ENCODE data around the gene GATM.
A peak's percentile ranks its signal among the peaks of the same experiment; 100 is the strongest.

GATM gene

GRCh38 chr15:45402162-45402954 lies 24.0 kb upstream of the GATM start:
- Histone ChIP-seq H3K4me3 (ENCODE audit: insufficient read depth, low read depth, low read length) (peak overlapping the region; percentile 71), H3K27me3 (ENCODE audit: control insufficient read depth, insufficient read depth, low read length, poor library complexity, severe bottlenecking) (peaks cover 2% of the 10 kb centered on the region), H3K36me3 (ENCODE audit: control insufficient read depth, insufficient read depth, low read length) (peaks cover 6% of the 10 kb centered on the region), H3K27ac (ENCODE audit: insufficient read depth, low read depth, low read length, poor library complexity, severe bottlenecking) (peak overlapping the region; percentile 64), H3K9me3 (ENCODE audit: control insufficient read depth, low read length) (no peaks in the 10 kb centered on the region), H3K4me1 (ENCODE audit: control insufficient read depth, insufficient read depth, low read length) (peaks cover 11% of the 10 kb centered on the region)
- 0% methylated on average over 84 of the region's 84 CpGs for WGBS, 2 experiments

- no peak overlapping the region for H3K27ac ChIP-seq (ENCODE audit: insufficient read depth, low read depth, low read length, poor library complexity, severe bottlenecking)
- 5 to 8% methylated on average over 12 of the region's 12 CpGs for WGBS, 2 experiments
- H3K27me3 ChIP-seq (ENCODE audit: control insufficient read depth, insufficient read depth, low read length, poor library complexity, severe bottlenecking) = peaks cover 7% of the 10 kb centered on the region
- H3K4me1 ChIP-seq (ENCODE audit: control insufficient read depth, insufficient read depth, low read length) = peaks cover 11% of the 10 kb centered on the region
- peaks cover under 1% of the 10 kb centered on the region for H3K36me3 ChIP-seq (ENCODE audit: control insufficient read depth, insufficient read depth, low read length)
- H3K9me3 ChIP-seq (ENCODE audit: control insufficient read depth, low read length) = no peaks in the 10 kb centered on the region
- peak overlapping the region; percentile 71 for H3K4me3 ChIP-seq (ENCODE audit: insufficient read depth, low read depth, low read length)
Measured at GRCh38 chr15:45401665-45402161, 23.4 kb upstream of the GATM start.

GRCh38 chr15:45399381-45400212 lies 21.3 kb upstream of the GATM start:
- WGBS, 2 experiments = 46 to 54% methylated on average over 6 of the region's 6 CpGs
- H3K4me3 ChIP-seq (ENCODE audit: insufficient read depth, low read depth, low read length) = no peak overlapping the region
- no peaks in the 10 kb centered on the region for H3K9me3 ChIP-seq (ENCODE audit: control insufficient read depth, low read length)
- H3K4me1 ChIP-seq (ENCODE audit: control insufficient read depth, insufficient read depth, low read length) = peaks cover 11% of the 10 kb centered on the region
- peaks cover 16% of the 10 kb centered on the region for H3K27me3 ChIP-seq (ENCODE audit: control insufficient read depth, insufficient read depth, low read length, poor library complexity, severe bottlenecking)
- no peak overlapping the region for H3K27ac ChIP-seq (ENCODE audit: insufficient read depth, low read depth, low read length, poor library complexity, severe bottlenecking)
- H3K36me3 ChIP-seq (ENCODE audit: control insufficient read depth, insufficient read depth, low read length) = no peaks in the 10 kb centered on the region

- H3K4me3 ChIP-seq (ENCODE audit: insufficient read depth, low read depth, low read length) = no peak overlapping the region
- H3K4me1 ChIP-seq (ENCODE audit: control insufficient read depth, insufficient read depth, low read length) = no peaks in the 10 kb centered on the region
- no peak overlapping the region for H3K27ac ChIP-seq (ENCODE audit: insufficient read depth, low read depth, low read length, poor library complexity, severe bottlenecking)
- no peaks in the 10 kb centered on the region for H3K9me3 ChIP-seq (ENCODE audit: control insufficient read depth, low read length)
- peaks cover 18% of the 10 kb centered on the region for H3K27me3 ChIP-seq (ENCODE audit: control insufficient read depth, insufficient read depth, low read length, poor library complexity, severe bottlenecking)
- H3K36me3 ChIP-seq (ENCODE audit: control insufficient read depth, insufficient read depth, low read length) = no peaks in the 10 kb centered on the region
- 90 to 95% methylated on average over 6 of the region's 6 CpGs for WGBS, 2 experiments
Measured at GRCh38 chr15:45397116-45397665, 18.8 kb upstream of the GATM start.

GRCh38 chr15:45395943-45396342 lies 17.6 kb upstream of the GATM start:
- Histone ChIP-seq H3K4me1 (ENCODE audit: control insufficient read depth, insufficient read depth, low read length) (no peaks in the 10 kb centered on the region), H3K27ac (ENCODE audit: insufficient read depth, low read depth, low read length, poor library complexity, severe bottlenecking) (no peak overlapping the region), H3K36me3 (ENCODE audit: control insufficient read depth, insufficient read depth, low read length) (no peaks in the 10 kb centered on the region), H3K27me3 (ENCODE audit: control insufficient read depth, insufficient read depth, low read length, poor library complexity, severe bottlenecking) (peaks cover 22% of the 10 kb centered on the region), H3K4me3 (ENCODE audit: insufficient read depth, low read depth, low read length) (no peak overlapping the region), H3K9me3 (ENCODE audit: control insufficient read depth, low read length) (no peaks in the 10 kb centered on the region)
- WGBS, 2 experiments = 92 to 96% methylated on average over 4 of the region's 4 CpGs

- WGBS, 2 experiments = 52 to 59% methylated on average over 2 of the region's 2 CpGs
- no peaks in the 10 kb centered on the region for H3K9me3 ChIP-seq (ENCODE audit: control insufficient read depth, low read length)
Measured at GRCh38 chr15:45394681-45395080, 16.3 kb upstream of the GATM start.

GRCh38 chr15:45393851-45394250 lies 15.5 kb upstream of the GATM start:
- H3K4me1 ChIP-seq (ENCODE audit: control insufficient read depth, insufficient read depth, low read length) = no peaks in the 10 kb centered on the region
- H3K27ac ChIP-seq (ENCODE audit: insufficient read depth, low read depth, low read length, poor library complexity, severe bottlenecking) = no peak overlapping the region
- peaks cover 25% of the 10 kb centered on the region for H3K27me3 ChIP-seq (ENCODE audit: control insufficient read depth, insufficient read depth, low read length, poor library complexity, severe bottlenecking)
- 57 to 58% methylated on average over 3 of the region's 3 CpGs for whole genome bisulfite sequencing, 2 experiments
- no peaks in the 10 kb centered on the region for H3K9me3 ChIP-seq (ENCODE audit: control insufficient read depth, low read length)
- H3K4me3 ChIP-seq (ENCODE audit: insufficient read depth, low read depth, low read length) = no peak overlapping the region
- no peaks in the 10 kb centered on the region for H3K36me3 ChIP-seq (ENCODE audit: control insufficient read depth, insufficient read depth, low read length)

More at GRCh38 chr15:45394681-45395080, 16.3 kb upstream of the GATM start:
- no peak overlapping the region for H3K4me3 ChIP-seq (ENCODE audit: insufficient read depth, low read depth, low read length)
- no peaks in the 10 kb centered on the region for H3K36me3 ChIP-seq (ENCODE audit: control insufficient read depth, insufficient read depth, low read length)
- peaks cover 25% of the 10 kb centered on the region for H3K27me3 ChIP-seq (ENCODE audit: control insufficient read depth, insufficient read depth, low read length, poor library complexity, severe bottlenecking)
- H3K4me1 ChIP-seq (ENCODE audit: control insufficient read depth, insufficient read depth, low read length) = no peaks in the 10 kb centered on the region
- H3K27ac ChIP-seq (ENCODE audit: insufficient read depth, low read depth, low read length, poor library complexity, severe bottlenecking) = no peak overlapping the region

GRCh38 chr15:45392584-45392855 lies 14.2 kb upstream of the GATM start:
- Histone ChIP-seq H3K4me1 (ENCODE audit: control insufficient read depth, insufficient read depth, low read length) (no peaks in the 10 kb centered on the region), H3K9me3 (ENCODE audit: control insufficient read depth, low read length) (no peaks in the 10 kb centered on the region), H3K4me3 (ENCODE audit: insufficient read depth, low read depth, low read length) (no peak overlapping the region), H3K27ac (ENCODE audit: insufficient read depth, low read depth, low read length, poor library complexity, severe bottlenecking) (no peak overlapping the region), H3K36me3 (ENCODE audit: control insufficient read depth, insufficient read depth, low read length) (no peaks in the 10 kb centered on the region), H3K27me3 (ENCODE audit: control insufficient read depth, insufficient read depth, low read length, poor library complexity, severe bottlenecking) (peaks cover 32% of the 10 kb centered on the region)

- 77 to 86% methylated on average over 4 to 7 of the region's 7 CpGs for WGBS, 2 experiments
- H3K27me3 ChIP-seq (ENCODE audit: control insufficient read depth, insufficient read depth, low read length, poor library complexity, severe bottlenecking) = peaks cover 31% of the 10 kb centered on the region
- no peak overlapping the region for H3K4me3 ChIP-seq (ENCODE audit: insufficient read depth, low read depth, low read length)
- no peaks in the 10 kb centered on the region for H3K36me3 ChIP-seq (ENCODE audit: control insufficient read depth, insufficient read depth, low read length)
- H3K4me1 ChIP-seq (ENCODE audit: control insufficient read depth, insufficient read depth, low read length) = no peaks in the 10 kb centered on the region
- no peaks in the 10 kb centered on the region for H3K9me3 ChIP-seq (ENCODE audit: control insufficient read depth, low read length)
- no peak overlapping the region for H3K27ac ChIP-seq (ENCODE audit: insufficient read depth, low read depth, low read length, poor library complexity, severe bottlenecking)
Measured at GRCh38 chr15:45391746-45392583, 13.6 kb upstream of the GATM start.

All from ectodermal cell (in vitro differentiated cells).